GM18951 (cell line): Measurements from ENCODE around the gene REG3A.

Source experiments
- POLR2A ChIP-seq: IDR thresholded peaks from 4 replicates; pipeline ENCODE4 v1.6.1; 2011; ENCODE audit warnings: mild to moderate bottlenecking; ENCODE audit not compliant: insufficient read length, insufficient read depth; ENCODE audit errors: extremely low read depth
- in situ Hi-C: fragments of 300-500 bp; cut with MboI; formaldehyde crosslinking; loops from one replicate; pipeline ENCODE4 v1.12.0; 2022; ENCODE audit warnings: low sequenced_read_pairs, mixed read lengths, inconsistent platforms; ENCODE audit not compliant: unreplicated experiment

REG3A gene

GRCh38 chr2:79139423-79139822 is 20.1 kb downstream of the REG3A start:
- in situ Hi-C loops, result no loop called here
- no peak for TF ChIP-seq POLR2A

- in situ Hi-C loops, result no loop called here
- TF ChIP-seq POLR2A, result no peak
Observed at GRCh38 chr2:79138385-79138784, 21.2 kb downstream of the REG3A start.

GRCh38 chr2:79131687-79132086 is 27.9 kb downstream of the REG3A start:
- in situ Hi-C loops, result no loop called here
- no peak for TF ChIP-seq POLR2A

DNA sequence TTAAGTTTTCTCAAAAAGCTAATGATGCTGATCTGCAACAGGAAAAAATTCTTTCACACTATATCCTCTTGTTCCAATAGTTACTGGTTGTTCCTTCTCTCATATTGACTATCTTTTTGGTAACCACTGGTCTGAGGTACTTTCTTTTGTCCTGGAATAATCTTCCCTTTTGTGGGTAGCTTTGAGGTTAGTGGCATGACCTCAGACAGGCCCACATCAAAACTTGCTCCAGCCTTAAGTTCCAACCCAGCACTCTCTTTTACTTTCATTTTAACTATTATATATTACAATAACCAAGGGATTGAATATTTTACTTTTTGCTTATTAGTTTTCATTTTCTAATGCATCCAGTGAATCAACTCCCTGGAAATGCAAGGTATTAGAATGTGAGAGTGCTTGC is 29.7 kb downstream of the REG3A start:
- in situ Hi-C loops, result no loop called here
- no peak for TF ChIP-seq POLR2A

- no peak for TF ChIP-seq POLR2A
- in situ Hi-C loops, result no loop called here
Observed at GRCh38 chr2:79129260-79129659, 30.3 kb downstream of the REG3A start.

GRCh38 chr2:79128406-79128805 is 31.1 kb downstream of the REG3A start:
- in situ Hi-C loops, result no loop called here
- no peak for TF ChIP-seq POLR2A

- in situ Hi-C loops, result no loop called here
- no peak for TF ChIP-seq POLR2A
Observed at GRCh38 chr2:79125721-79125985, 33.9 kb downstream of the REG3A start.

- in situ Hi-C loops, result no loop called here
- no peak for TF ChIP-seq POLR2A
Observed at GRCh38 chr2:79124907-79125720, 34.4 kb downstream of the REG3A start.

GRCh38 chr2:79122676-79123075 is 36.9 kb downstream of the REG3A start:
- in situ Hi-C loops, result no loop called here
- no peak for TF ChIP-seq POLR2A

DNA sequence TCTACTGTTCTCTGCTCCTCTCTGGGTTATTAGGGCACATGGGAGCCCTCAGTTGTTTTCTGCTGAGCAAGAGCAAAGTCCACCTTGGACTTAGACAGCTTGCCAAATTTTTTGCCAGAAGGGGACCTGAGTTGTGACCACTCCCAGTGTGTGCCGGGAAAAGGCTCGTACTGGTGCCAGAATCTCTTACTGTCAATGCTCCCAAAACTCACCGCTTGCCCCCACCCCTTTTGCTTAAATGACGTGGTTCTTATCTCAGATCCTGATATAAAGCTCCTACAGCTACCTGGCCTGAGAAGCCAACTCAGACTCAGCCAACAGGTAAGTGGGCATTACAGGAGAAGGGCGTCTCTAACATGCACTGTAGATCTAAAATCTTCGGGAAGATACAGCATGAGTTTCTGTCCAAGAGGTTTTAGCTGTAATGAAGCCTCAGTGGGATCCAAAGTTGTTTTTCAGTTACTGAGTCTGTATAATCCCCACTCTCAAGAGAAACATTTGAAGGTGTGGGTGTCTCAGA is 39.3 kb downstream of the REG3A start, which contains the start of gene REG1A:
Gene REG1A (plus strand): TSS at position 295 of the 520 bp plus-strand sequence. CDS start 374 bp downstream, outside the sequence.
- TF ChIP-seq POLR2A, result no peak
- in situ Hi-C loops, result no loop called here

- TF ChIP-seq POLR2A, result no peak
- in situ Hi-C loops, result no loop called here
Observed at GRCh38 chr2:79116997-79117928, 42.3 kb downstream of the REG3A start.

DNA sequence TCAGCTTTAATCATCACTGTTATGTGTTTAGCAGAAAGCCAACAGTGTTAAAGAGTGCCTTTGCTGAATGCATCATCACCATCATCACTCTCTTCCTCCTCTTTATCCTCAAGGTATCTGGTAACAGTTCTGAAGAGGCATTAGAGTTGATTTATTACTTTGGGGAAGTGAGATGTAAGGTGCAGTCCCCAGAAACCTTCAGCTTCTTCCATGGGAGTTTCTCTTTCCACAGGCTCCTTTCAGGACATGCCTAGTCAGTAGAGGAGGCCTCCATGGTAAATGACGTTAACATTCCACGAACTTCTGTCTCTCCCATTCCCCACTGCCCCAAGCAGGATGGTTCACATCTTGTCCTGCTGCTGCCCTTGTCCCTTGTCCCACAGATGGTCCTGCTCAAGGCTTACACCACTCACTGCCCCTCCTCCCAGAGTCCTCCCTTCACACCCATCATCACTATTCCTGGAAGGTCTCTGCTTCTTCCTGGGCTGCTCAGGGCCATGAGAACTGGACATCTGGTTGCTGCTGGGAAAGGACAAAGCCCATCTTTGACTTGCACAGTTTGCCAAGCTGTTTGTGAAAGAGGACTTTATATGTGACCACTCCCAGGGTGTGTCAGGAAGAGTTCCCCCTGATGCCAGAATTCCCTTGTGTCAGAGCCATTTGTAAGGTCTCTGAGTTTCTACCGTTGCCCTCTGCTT is 44.6 kb downstream of the REG3A start:
- in situ Hi-C loops, result no loop called here
- no peak for TF ChIP-seq POLR2A

DNA sequence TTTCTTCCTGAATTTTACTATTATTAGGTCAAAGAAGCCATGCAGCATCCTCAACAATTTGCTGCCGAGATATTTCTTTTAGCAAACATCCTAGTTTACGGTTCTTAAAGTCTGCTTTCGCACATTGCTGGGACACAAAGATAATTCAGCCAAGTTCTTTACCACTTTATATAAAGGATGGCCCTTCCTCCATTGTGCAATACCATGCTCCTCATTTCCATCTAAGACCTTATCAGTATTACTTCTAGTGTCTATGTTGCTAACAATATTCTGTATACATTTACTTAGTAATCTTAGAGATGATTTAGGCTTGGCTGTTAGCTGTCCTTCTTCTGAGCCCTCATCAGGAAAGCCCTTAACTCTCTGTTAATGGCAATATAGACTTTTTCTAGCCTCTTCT is 47.3 kb downstream of the REG3A start:
- TF ChIP-seq POLR2A, result no peak
- in situ Hi-C loops, result no loop called here
